Ectodermal cell (in vitro differentiated cells): ENCODE measurements around the gene IFNA8. TPM values are rescaled to one million over a fixed set of nuclear protein-coding genes. Genes with fewer than 3 reads are reported as not detected.
"Not testable (repeated sequence)": the region's sequence is repeated elsewhere in the genome, so short reads cannot be mapped to it uniquely, and the experiment has no call there.

Experiments used
- H3K27ac ChIP-seq: 2 replicates; pipeline ENCODE4 v1.7.0; 2013; ENCODE audit warnings: mild to moderate bottlenecking, low read depth, low read length; ENCODE audit not compliant: insufficient read depth, poor library complexity, severe bottlenecking
- H3K27me3 ChIP-seq: 2 replicates; pipeline ENCODE4 v1.7.0; 2013; ENCODE audit warnings: mild to moderate bottlenecking, low read length; ENCODE audit not compliant: insufficient read depth, control insufficient read depth, poor library complexity, severe bottlenecking
- H3K36me3 ChIP-seq: one replicate; pipeline ENCODE4 v1.7.0; 2013; ENCODE audit warnings: low read length; ENCODE audit not compliant: control insufficient read depth, insufficient read depth
- H3K4me1 ChIP-seq: one replicate; pipeline ENCODE4 v1.7.0; 2013; ENCODE audit warnings: low read length; ENCODE audit not compliant: control insufficient read depth, insufficient read depth
- H3K4me3 ChIP-seq: 2 replicates; pipeline ENCODE4 v1.7.0; 2013; ENCODE audit warnings: low read depth, low read length, control low read depth; ENCODE audit not compliant: insufficient read depth
- H3K9me3 ChIP-seq: 2 replicates; pipeline ENCODE4 v1.7.0; 2013; ENCODE audit warnings: mild to moderate bottlenecking, low read length, moderate library complexity; ENCODE audit not compliant: control insufficient read depth
- WGBS, 2 experiments: methylation state at CpG; one replicate each; pipeline ENCODE4 v1.1.7; 2013; ENCODE audit warnings: missing lambda C conversion rate in 2 of 2; 5-methylcytosine and 5-hydroxymethylcytosine counted together
- polyA plus RNA-seq, 4 experiments: library from polyadenylated mRNA; stranded (reverse); fragments of 50-300 nt; gene quantifications; one replicate each; pipeline ENCODE4 v1.2.3, GENCODE V29; 2013

IFNA8 gene
- polyA plus RNA-seq (2013, experiment 1 of 4): not detected
- polyA plus RNA-seq (2013, experiment 2 of 4): not detected
- not detected for polyA plus RNA-seq (2013, experiment 3 of 4)
- polyA plus RNA-seq (2013, experiment 4 of 4): not detected

- Histone ChIP-seq H3K9me3 (no peaks in the 10 kb centered on the region), H3K4me1 (peaks cover 5% of the 10 kb centered on the region), H3K27ac (no peak within 1 kb of the TSS), H3K4me3 (no peak within 1 kb of the TSS), H3K27me3 (peaks cover 4% of the 10 kb centered on the region), H3K36me3 (no peaks in the 10 kb centered on the region)
- WGBS, 2 experiments: 93 to 100% methylated on average over 1 of the region's 1 CpG
Observed at GRCh38 chr9:21408817-21409216, at the start of gene IFNA8. TSS of gene IFNA8 (plus strand) at chr9:21409117. CDS start at chr9:21409177, 60 bp downstream.

- Histone ChIP-seq H3K36me3 (no peaks in the 10 kb centered on the region), H3K27ac (no peak overlapping the region), H3K27me3 (no peaks in the 10 kb centered on the region), H3K9me3 (no peaks in the 10 kb centered on the region), H3K4me1 (no peaks in the 10 kb centered on the region), H3K4me3 (no peak overlapping the region)
- 93 to 95% methylated on average over 4 to 7 of the region's 8 CpGs for WGBS, 2 experiments
Observed at GRCh38 chr9:21362287-21362686, 46.6 kb upstream of the IFNA8 start.

GRCh38 chr9:21367169-21367568, 41.7 kb upstream of the IFNA8 start:
- H3K27me3 ChIP-seq, H3K4me1 ChIP-seq, H3K27ac ChIP-seq, H3K9me3 ChIP-seq, H3K4me3 ChIP-seq, H3K36me3 ChIP-seq: not testable (repeated sequence)
- WGBS, 2 experiments: 87 to 89% methylated on average over 1 of the region's 2 CpGs

GRCh38 chr9:21367957-21368356, 41.0 kb upstream of the IFNA8 start, which contains the start of gene IFNA13:
TSS of gene IFNA13 (minus strand) at chr9:21368057. CDS start at chr9:21368010, 47 bp downstream.
- H3K9me3 ChIP-seq: no peaks in the 10 kb centered on the region
- no peaks in the 10 kb centered on the region for H3K36me3 ChIP-seq
- no peaks in the 10 kb centered on the region for H3K4me1 ChIP-seq
- 89 to 93% methylated on average over 2 of the region's 3 CpGs for WGBS, 2 experiments
- no peaks in the 10 kb centered on the region for H3K27me3 ChIP-seq
- H3K4me3 ChIP-seq: no peak within 1 kb of the TSS
- H3K27ac ChIP-seq: no peak within 1 kb of the TSS

GRCh38 chr9:21371467-21371866, 37.5 kb upstream of the IFNA8 start:
- H3K36me3 ChIP-seq, H3K4me1 ChIP-seq: not testable (repeated sequence)
- WGBS, 2 experiments: 94 to 96% methylated on average over 1 to 2 of the region's 4 CpGs

GRCh38 chr9:21381448-21382339, 27.2 kb upstream of the IFNA8 start:
- Histone ChIP-seq H3K36me3 (no peaks in the 10 kb centered on the region), H3K4me3 (no peak overlapping the region), H3K27me3 (no peaks in the 10 kb centered on the region), H3K4me1 (peaks cover 6% of the 10 kb centered on the region), H3K9me3 (no peaks in the 10 kb centered on the region), H3K27ac (no peak overlapping the region)
- 52 to 61% methylated on average over 5 of the region's 5 CpGs for WGBS, 2 experiments

More at GRCh38 chr9:21371467-21371866, 37.5 kb upstream of the IFNA8 start:
- not testable (repeated sequence) for H3K27ac ChIP-seq, H3K9me3 ChIP-seq, H3K4me3 ChIP-seq, H3K27me3 ChIP-seq

- H3K4me1 ChIP-seq: peaks cover 6% of the 10 kb centered on the region
- no peaks in the 10 kb centered on the region for H3K27me3 ChIP-seq
- no peak overlapping the region for H3K4me3 ChIP-seq
- WGBS, 2 experiments: 86 to 90% methylated on average over 4 of the region's 4 CpGs
- H3K9me3 ChIP-seq: no peaks in the 10 kb centered on the region
- no peak overlapping the region for H3K27ac ChIP-seq
- H3K36me3 ChIP-seq: no peaks in the 10 kb centered on the region
Observed at GRCh38 chr9:21383627-21384026, 25.3 kb upstream of the IFNA8 start.

GRCh38 chr9:21385131-21385670, 23.7 kb upstream of the IFNA8 start, which contains the start of gene IFNA2:
TSS of gene IFNA2 (minus strand) at chr9:21385398. CDS start at chr9:21385329, 69 bp downstream.
- Histone ChIP-seq H3K4me3 (no peak within 1 kb of the TSS), H3K27ac (no peak within 1 kb of the TSS), H3K4me1 (peaks cover 6% of the 10 kb centered on the region), H3K36me3 (no peaks in the 10 kb centered on the region), H3K27me3 (no peaks in the 10 kb centered on the region), H3K9me3 (no peaks in the 10 kb centered on the region)
- WGBS, 2 experiments: 82 to 85% methylated on average over 1 of the region's 1 CpG

GRCh38 chr9:21392270-21392669, 16.6 kb upstream of the IFNA8 start:
- Histone ChIP-seq H3K36me3 (no peaks in the 10 kb centered on the region), H3K4me3 (no peak overlapping the region), H3K27me3 (peaks cover 23% of the 10 kb centered on the region), H3K4me1 (no peaks in the 10 kb centered on the region), H3K9me3 (no peaks in the 10 kb centered on the region), H3K27ac (no peak overlapping the region)
- WGBS, 2 experiments: 84 to 96% methylated on average over 6 of the region's 6 CpGs
